Naive thymus-derived CD8-positive, alpha-beta T cell (primary cell): ENCODE data around the gene RSPH9. TPM values are rescaled to one million over a fixed set of nuclear protein-coding genes. Genes with fewer than 3 reads are reported as not detected.

Experiments used
- ATAC-seq, 2 donors: fragments of 150-1000 bp; cut with Tn5 transposase in 1 of 2; sonication (Bioruptor Pico), chemical (Tn5 transposase) in 1 of 2; 1 replicate in 1 of 2; 2 replicates in 1 of 2; pipeline ENCODE4 v1.10.0; 2021; ENCODE audit warnings: mild to moderate bottlenecking in 2 of 2, moderate library complexity in 2 of 2
- POLR2A ChIA-PET: fragments of 350-600 bp; sonication (Branson Sonifier 250); formaldehyde crosslinking; loops from one replicate; lab custom pipeline; 2021; ENCODE audit warnings: antibody characterized with exemption; lab: Charles Lee
- DNase-seq, 10 donors: peaks; one replicate each; pipeline versions ENCODE4 v3.0.0 to v3.0.0-alpha.2; 2020 to 2022
- H3K27ac Mint-ChIP-seq, 10 donors: one replicate each; pipeline ENCODE4 v1.8.0; 2020 to 2022; ENCODE audit warnings: mild to moderate bottlenecking in 10 of 10, mixed read lengths in 10 of 10, moderate library complexity in 4 of 10, inconsistent platforms in 1 of 10
- H3K27me3 Mint-ChIP-seq, 5 donors: one replicate each; pipeline ENCODE4 v1.8.0; 2021 to 2022; ENCODE audit warnings: mixed read lengths in 5 of 5
- H3K36me3 Mint-ChIP-seq, 3 donors: one replicate each; pipeline ENCODE4 v1.8.0; 2020 to 2022; ENCODE audit warnings: mixed read lengths in 3 of 3, mild to moderate bottlenecking in 2 of 3, inconsistent platforms in 1 of 3
- H3K4me1 Mint-ChIP-seq, 4 donors: one replicate each; pipeline ENCODE4 v1.8.0; 2021 to 2022; ENCODE audit warnings: mixed read lengths in 4 of 4
- H3K4me3 Mint-ChIP-seq, 10 donors: one replicate each; pipeline ENCODE4 v1.8.0; 2020 to 2022; ENCODE audit warnings: mild to moderate bottlenecking in 10 of 10, mixed read lengths in 10 of 10, moderate library complexity in 6 of 10, inconsistent platforms in 1 of 10
- H3K9me3 Mint-ChIP-seq, 9 donors: one replicate each; pipeline ENCODE4 v1.8.0; 2020 to 2022; ENCODE audit warnings: mixed read lengths in 9 of 9, mild to moderate bottlenecking in 3 of 9, inconsistent platforms in 1 of 9, moderate library complexity in 1 of 9
- polyA plus RNA-seq, 3 donors: library from polyadenylated mRNA; unstranded; fragments of 300-500 nt; fragmentation: Illumina TruSeq; gene quantifications; one replicate each; pipeline ENCODE4 v1.2.3, GENCODE V29; 2021
- total RNA-seq, 8 experiments: library from RNA in 2 of 8; stranded (reverse) in 2 of 8; gene quantifications; one replicate each; pipeline ENCODE4 v1.2.3 and lab custom pipeline; 2021 to 2026

RSPH9 gene, protein sequence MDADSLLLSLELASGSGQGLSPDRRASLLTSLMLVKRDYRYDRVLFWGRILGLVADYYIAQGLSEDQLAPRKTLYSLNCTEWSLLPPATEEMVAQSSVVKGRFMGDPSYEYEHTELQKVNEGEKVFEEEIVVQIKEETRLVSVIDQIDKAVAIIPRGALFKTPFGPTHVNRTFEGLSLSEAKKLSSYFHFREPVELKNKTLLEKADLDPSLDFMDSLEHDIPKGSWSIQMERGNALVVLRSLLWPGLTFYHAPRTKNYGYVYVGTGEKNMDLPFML
- total RNA-seq (not detected), polyA plus RNA-seq (1 to 10 TPM in 1 of 3 donors, under 1 TPM in 2; 0.44 to 1.1 (median 0.86) TPM), total RNA-seq (lab: John Stamatoyannopoulos, UW) (0 to 0.22 (median 0) reads per million in 6 experiments)

DNA sequence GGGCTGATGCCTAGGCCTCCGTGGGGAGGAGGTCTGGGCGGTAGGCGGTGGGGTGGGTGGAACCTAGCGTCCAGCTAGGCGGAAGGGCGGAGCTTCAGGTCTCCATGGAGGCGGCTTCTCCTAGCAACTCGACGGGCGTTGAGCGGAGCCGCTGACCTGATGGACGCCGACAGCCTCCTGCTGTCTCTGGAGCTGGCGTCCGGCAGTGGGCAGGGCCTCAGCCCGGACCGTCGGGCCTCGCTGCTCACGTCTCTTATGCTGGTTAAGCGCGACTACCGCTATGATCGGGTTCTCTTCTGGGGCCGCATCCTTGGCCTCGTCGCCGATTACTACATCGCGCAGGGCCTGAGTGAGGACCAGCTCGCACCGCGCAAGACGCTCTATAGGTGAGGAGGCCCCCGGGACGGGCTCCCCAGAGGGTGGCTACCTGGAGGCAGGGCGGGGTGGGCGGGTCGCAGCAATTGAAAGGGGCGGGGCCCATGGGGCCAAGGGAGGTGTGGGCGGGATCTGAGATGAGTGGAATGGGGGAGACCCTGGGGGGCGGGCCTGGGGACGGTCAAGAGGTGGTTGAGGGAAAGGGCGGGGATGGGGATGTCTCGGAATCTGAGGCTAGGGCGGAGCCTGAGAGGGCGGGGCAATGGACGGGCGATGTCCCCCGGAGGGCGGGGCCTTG, at the start of gene RSPH9:
Gene RSPH9, plus strand, starts transcription at position 97 of the 673 bp plus-strand sequence. Its CDS starts 63 bp downstream, at position 160.
- Mint-ChIP-seq H3K4me3 (peak within 1 kb of the TSS; percentile 76 to 90 (median 82)), H3K4me1 (peaks cover 15 to 35% (median 22%) of the 10 kb centered on the region in 4 donors), H3K36me3 (peaks cover 0 to 32% (median 5%) of the 10 kb centered on the region in 3 donors), H3K27me3 (no peaks in the 10 kb centered on the region), H3K9me3 (no peaks in the 10 kb centered on the region), H3K27ac (peak within 1 kb of the TSS; percentile 9 to 81 (median 65))
- ATAC-seq (peak; percentile 84 to 89), DNase-seq (peak; percentile 21 to 83 (median 48))
- POLR2A ChIA-PET: interaction anchor here (0.6 to 2.3 kb wide), 6 partner anchors 8 to 677 kb away, joined by 3 to 8 read pairs (median 4); partner anchors contain the start of genes GTPBP2 and MAD2L1BP

DNA sequence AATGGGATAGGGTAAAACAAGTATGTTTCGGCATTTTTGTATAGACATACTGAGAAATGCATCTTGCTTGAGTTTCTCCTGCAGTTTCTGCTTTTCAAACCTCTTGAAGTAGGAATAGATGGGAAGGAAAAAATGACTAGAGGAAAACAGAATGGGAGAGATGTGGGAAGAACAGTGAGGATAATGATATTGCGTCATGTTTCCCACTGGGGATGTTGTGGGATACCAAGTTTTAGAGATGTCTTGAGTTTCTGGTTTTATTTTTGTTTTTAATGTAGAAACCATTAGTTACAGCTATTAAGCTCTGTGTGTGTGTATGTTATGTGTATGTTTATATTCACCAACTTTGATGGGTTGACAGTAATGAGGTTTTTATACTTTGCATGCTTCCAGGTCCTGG, 44.2 kb upstream of the RSPH9 start:
- no peaks in the 10 kb centered on the region for H3K27me3 Mint-ChIP-seq
- no peak for DNase-seq
- no peak overlapping the region for H3K4me3 Mint-ChIP-seq
- H3K27ac Mint-ChIP-seq: no peak overlapping the region
- POLR2A ChIA-PET: interaction anchor here (0.6 kb wide), 1 partner anchor 37 kb away, joined by 6 read pairs; no protein-coding TSS in a partner anchor
- ATAC-seq: no peak
- no peaks in the 10 kb centered on the region for H3K9me3 Mint-ChIP-seq
- peaks cover 0 to 78% (median 14%) of the 10 kb centered on the region in 3 donors for H3K36me3 Mint-ChIP-seq
- H3K4me1 Mint-ChIP-seq: no peaks in the 10 kb centered on the region

DNA sequence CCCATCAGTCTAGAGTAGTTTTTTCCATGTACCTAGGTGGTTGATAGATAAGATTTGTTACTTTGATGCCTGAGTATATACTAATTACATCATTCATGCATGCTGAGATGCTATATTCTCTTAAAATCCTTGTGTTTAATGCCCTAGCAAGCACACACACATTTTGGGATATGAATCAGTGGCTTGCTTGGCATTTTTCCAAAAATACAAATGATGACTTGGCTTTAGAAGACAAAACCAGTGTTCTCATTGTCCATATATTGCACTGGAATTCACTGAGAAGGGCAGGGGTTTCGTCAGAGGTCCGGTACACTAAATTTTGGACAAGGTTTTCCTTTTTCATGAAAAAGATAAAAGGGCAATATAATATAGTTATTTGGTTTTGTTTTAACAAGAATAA, 40.7 kb upstream of the RSPH9 start:
- Mint-ChIP-seq H3K9me3 (no peaks in the 10 kb centered on the region), H3K27me3 (no peaks in the 10 kb centered on the region), H3K36me3 (peaks cover 0 to 85% (median 12%) of the 10 kb centered on the region in 3 donors), H3K27ac (peak overlapping the region in 1 of 10 donors; percentile 67), H3K4me3 (no peak overlapping the region), H3K4me1 (peaks cover 0 to 10% (median 8%) of the 10 kb centered on the region in 4 donors)
- no peak for ATAC-seq
- DNase-seq: no peak
- POLR2A ChIA-PET: no interaction called here

DNA sequence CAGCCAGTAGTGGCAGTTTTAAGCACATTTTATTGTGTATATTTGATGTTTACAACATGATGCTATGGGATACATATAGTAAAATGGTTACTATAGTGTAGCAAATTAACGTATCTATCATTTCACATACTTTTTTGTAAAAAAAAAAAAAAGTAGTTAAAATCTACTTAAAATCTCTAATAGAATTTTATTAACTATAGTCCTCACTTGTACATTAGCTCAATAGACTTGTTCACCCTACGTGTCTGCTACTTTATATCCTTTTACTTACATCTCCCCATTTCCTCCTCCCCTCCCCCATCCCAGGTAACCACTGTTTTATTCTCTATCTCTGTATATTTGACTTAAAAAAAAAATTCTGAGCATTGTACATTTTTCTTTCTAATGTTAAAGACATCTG, 38.8 kb upstream of the RSPH9 start:
- DNase-seq (no peak), ATAC-seq (no peak)
- H3K9me3 Mint-ChIP-seq: no peaks in the 10 kb centered on the region
- H3K4me3 Mint-ChIP-seq: no peak overlapping the region
- no peak overlapping the region for H3K27ac Mint-ChIP-seq
- POLR2A ChIA-PET: interaction anchor here (0.7 kb wide), 1 partner anchor 576 kb away, joined by 4 read pairs; no protein-coding TSS in a partner anchor
- no peaks in the 10 kb centered on the region for H3K27me3 Mint-ChIP-seq
- H3K4me1 Mint-ChIP-seq: peaks cover 0 to 12% (median 8%) of the 10 kb centered on the region in 4 donors
- peaks cover 0 to 79% (median 12%) of the 10 kb centered on the region in 3 donors for H3K36me3 Mint-ChIP-seq

DNA sequence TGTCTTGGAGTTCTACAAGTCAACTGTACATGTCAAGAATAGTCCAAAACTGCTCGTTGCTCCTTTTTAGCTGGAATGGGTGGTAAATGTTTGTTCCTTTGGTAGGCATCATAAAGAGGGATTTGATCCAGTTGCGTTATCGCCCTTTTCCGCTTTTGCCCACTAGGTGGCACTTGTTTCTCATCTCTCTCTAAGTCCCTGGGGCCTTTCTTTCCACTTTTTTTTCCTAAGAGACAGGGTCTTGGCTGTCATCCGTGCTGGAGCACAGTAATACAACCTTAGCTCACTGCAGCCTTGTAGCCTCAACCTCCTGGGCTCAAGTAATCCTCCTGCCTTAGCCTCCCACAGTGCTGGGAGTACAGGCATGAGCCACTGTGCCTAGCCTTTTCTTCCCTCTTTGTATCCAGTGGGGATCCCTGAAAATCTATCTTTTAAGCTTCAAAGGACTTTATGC, 36.5 kb upstream of the RSPH9 start:
- peak; percentile 20 to 77 (median 47) for DNase-seq
- peaks cover 0 to 71% (median 16%) of the 10 kb centered on the region in 3 donors for H3K36me3 Mint-ChIP-seq
- no peak overlapping the region for H3K4me3 Mint-ChIP-seq
- ATAC-seq: peak in 1 of 2 donors; percentile 54
- H3K27ac Mint-ChIP-seq: peak overlapping the region in 5 of 10 donors; percentile 0 to 79 (median 43)
- no peaks in the 10 kb centered on the region for H3K9me3 Mint-ChIP-seq
- H3K27me3 Mint-ChIP-seq: no peaks in the 10 kb centered on the region
- POLR2A ChIA-PET: interaction anchor here (1.1 to 1.6 kb wide), 2 partner anchors 63 to 471 kb away, joined by 3 read pairs; no protein-coding TSS in a partner anchor
- H3K4me1 Mint-ChIP-seq: peaks cover 0 to 12% (median 8%) of the 10 kb centered on the region in 4 donors

DNA sequence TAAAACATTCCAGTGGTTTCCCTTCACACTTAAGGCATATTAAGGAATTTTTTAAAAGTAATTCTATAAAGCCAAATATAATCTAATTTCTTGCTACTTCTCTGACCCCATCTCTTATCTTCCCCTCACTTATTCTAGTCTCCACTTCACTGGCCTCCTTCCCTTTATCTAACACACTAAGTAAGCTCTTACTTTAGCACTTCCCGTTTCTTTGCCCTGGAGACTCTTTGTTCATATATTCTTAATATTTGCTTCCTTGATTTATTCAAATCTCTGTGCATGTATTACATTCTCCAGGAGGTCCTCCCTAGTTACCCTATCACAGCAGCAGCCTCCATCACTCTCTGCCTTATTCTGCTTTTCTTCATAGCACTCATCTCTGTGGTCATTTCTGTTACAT, 36.0 kb upstream of the RSPH9 start:
- H3K36me3 Mint-ChIP-seq: peaks cover 3 to 71% (median 13%) of the 10 kb centered on the region in 3 donors
- peak overlapping the region in 4 of 10 donors; percentile 1 to 79 (median 60) for H3K27ac Mint-ChIP-seq
- no peaks in the 10 kb centered on the region for H3K9me3 Mint-ChIP-seq
- POLR2A ChIA-PET: interaction anchor here (1.6 kb wide), 1 partner anchor 470 kb away, joined by 3 read pairs; no protein-coding TSS in a partner anchor
- no peak for DNase-seq
- no peaks in the 10 kb centered on the region for H3K27me3 Mint-ChIP-seq
- H3K4me1 Mint-ChIP-seq: peaks cover 0 to 12% (median 8%) of the 10 kb centered on the region in 4 donors
- H3K4me3 Mint-ChIP-seq: no peak overlapping the region
- ATAC-seq: no peak

DNA sequence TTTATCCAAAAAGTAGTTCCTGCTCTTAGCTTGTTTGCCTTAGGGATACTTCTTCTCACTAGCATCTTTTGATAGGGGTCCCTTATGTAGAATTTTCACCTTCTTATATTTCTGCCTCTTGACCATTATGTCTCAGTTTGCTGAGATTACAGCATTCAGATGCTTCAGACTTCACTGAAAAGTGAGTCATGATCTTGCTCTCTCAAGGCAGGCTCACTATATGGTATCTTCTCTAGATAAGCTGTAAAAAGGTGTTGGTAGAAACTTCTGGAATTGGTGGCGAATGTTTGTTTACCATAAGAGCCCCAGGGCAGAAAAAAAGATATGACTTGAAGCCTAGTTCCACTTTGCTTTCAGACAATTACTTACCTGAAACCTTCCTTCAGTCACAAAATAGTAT, 35.4 kb upstream of the RSPH9 start:
- peak overlapping the region in 2 of 10 donors; percentile 1 to 67 for H3K27ac Mint-ChIP-seq
- POLR2A ChIA-PET: no interaction called here
- H3K36me3 Mint-ChIP-seq: peaks cover 5 to 70% (median 10%) of the 10 kb centered on the region in 3 donors
- ATAC-seq: no peak
- no peak for DNase-seq
- no peaks in the 10 kb centered on the region for H3K9me3 Mint-ChIP-seq
- H3K27me3 Mint-ChIP-seq: no peaks in the 10 kb centered on the region
- H3K4me1 Mint-ChIP-seq: peaks cover 0 to 12% (median 8%) of the 10 kb centered on the region in 4 donors
- no peak overlapping the region for H3K4me3 Mint-ChIP-seq

DNA sequence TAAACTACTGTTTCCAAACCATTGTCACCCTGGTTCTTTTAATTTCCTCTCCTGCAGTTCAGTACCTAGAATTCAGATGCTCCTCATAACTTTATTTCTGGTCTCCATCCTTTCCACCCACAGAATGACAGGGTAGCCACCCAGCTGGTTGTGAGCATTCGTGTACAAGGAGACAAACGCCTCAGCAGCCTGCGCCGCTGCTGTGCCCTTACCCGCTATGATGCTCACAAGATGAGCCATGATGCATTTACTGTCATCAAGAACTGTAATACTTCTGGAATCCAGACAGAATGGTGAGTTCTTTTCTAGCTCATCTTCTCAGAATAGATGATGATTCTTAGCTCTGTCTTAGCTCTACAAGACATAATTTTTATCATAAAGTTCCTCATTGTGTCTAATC, 34.4 kb upstream of the RSPH9 start:
- Mint-ChIP-seq H3K36me3 (peaks cover 5 to 69% (median 5%) of the 10 kb centered on the region in 3 donors), H3K27me3 (no peaks in the 10 kb centered on the region), H3K4me3 (no peak overlapping the region), H3K9me3 (no peaks in the 10 kb centered on the region), H3K4me1 (peaks cover 0 to 12% (median 8%) of the 10 kb centered on the region in 4 donors), H3K27ac (peak overlapping the region in 2 of 10 donors; percentile 30 to 86)
- DNase-seq (no peak), ATAC-seq (no peak)
- POLR2A ChIA-PET: interaction anchor here (1.5 kb wide), 1 partner anchor 19 kb away, joined by 4 read pairs; the partner anchor contains the start of gene GTPBP2

DNA sequence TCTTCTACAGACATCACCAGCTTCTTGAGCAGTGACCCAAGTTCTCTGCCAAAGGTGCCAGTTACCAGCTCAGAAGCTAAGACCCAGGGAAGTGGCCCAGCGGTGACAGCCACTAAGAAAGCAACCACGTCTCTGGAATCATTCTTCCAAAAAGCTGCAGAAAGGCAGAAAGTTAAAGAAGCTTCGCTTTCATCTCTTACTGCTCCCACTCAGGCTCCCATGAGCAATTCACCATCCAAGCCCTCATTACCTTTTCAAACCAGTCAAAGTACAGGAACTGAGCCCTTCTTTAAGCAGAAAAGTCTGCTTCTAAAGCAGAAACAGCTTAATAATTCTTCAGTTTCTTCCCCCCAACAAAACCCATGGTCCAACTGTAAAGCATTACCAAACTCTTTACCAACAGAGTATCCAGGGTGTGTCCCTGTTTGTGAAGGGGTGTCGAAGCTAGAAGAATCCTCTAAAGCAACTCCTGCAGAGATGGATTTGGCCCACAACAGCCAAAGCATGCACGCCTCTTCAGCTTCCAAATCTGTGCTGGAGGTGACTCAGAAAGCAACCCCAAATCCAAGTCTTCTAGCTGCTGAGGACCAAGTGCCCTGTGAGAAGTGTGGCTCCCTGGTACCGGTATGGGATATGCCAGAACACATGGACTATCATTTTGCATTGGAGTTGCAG, 31.0 kb upstream of the RSPH9 start:
- Mint-ChIP-seq H3K27ac (peak overlapping the region in 4 of 10 donors; percentile 9 to 85 (median 52)), H3K4me3 (no peak overlapping the region), H3K36me3 (peaks cover 4 to 47% (median 5%) of the 10 kb centered on the region in 3 donors), H3K27me3 (no peaks in the 10 kb centered on the region), H3K4me1 (peaks cover 0 to 4% (median 1%) of the 10 kb centered on the region in 4 donors), H3K9me3 (no peaks in the 10 kb centered on the region)
- POLR2A ChIA-PET: interaction anchor here (0.9 to 1.6 kb wide), 3 partner anchors 12 to 55 kb away, joined by 3 to 6 read pairs (median 3); partner anchors contain the start of gene GTPBP2
- DNase-seq: no peak
- ATAC-seq: no peak

DNA sequence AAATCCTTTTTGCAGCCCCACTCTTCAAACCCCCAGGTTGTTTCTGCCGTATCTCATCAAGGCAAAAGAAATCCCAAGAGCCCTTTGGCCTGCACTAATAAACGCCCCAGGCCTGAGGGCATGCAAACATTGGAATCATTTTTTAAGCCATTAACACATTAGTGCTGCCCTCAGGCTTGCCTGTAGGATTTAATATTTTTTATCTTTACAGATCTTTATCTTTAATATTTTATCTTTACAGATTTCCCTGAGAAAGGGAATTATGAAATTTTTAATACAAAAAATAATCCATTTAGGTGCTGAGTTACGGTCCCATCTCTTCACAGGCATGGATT, 30.5 kb upstream of the RSPH9 start:
- DNase-seq: no peak
- H3K9me3 Mint-ChIP-seq: no peaks in the 10 kb centered on the region
- no peak overlapping the region for H3K4me3 Mint-ChIP-seq
- no peaks in the 10 kb centered on the region for H3K27me3 Mint-ChIP-seq
- peaks cover 0 to under 1% (median 0%) of the 10 kb centered on the region in 4 donors for H3K4me1 Mint-ChIP-seq
- no peak overlapping the region for H3K27ac Mint-ChIP-seq
- H3K36me3 Mint-ChIP-seq: peaks cover 4 to 44% (median 5%) of the 10 kb centered on the region in 3 donors
- POLR2A ChIA-PET: interaction anchor here (0.9 to 1.6 kb wide), 3 partner anchors 12 to 55 kb away, joined by 3 to 6 read pairs (median 3); partner anchors contain the start of gene GTPBP2
- no peak for ATAC-seq

DNA sequence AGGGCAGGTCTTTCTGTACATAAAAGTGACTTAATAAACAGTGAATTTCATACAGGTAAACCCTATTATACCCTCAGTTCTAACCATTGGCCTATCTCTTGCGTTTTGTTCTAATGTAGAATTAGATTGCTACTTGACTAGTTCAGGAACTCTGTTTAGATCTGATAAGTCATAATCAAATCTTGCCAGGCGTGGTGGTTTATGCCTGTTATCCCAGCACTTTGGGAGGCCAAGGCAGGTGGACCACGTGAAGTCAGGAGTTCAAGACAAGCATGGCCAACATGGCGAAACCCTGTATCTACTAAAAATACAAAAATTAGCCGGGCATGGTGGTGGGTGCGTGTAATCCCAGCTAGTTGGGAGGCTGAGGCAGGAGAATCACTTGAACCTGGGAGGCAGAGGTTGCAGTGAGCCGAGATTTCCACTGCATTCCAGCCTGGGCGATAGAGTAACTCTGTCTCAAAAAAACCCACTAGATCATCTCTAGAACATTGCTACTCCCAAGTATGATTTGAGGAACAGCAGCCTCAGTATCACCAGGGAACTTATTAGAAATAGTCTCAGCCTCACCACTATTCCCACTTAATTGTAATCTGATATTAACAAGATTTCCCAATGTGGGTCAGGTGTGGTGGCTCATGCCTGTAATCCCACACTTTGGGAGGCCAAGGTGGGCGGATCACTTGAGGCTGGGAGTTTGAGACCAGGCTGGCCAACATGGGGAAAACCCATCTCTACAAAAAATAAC, 27.9 kb upstream of the RSPH9 start:
- Mint-ChIP-seq H3K9me3 (no peaks in the 10 kb centered on the region), H3K4me3 (no peak overlapping the region), H3K27me3 (no peaks in the 10 kb centered on the region), H3K4me1 (peaks cover 0 to under 1% (median 0%) of the 10 kb centered on the region in 4 donors), H3K27ac (peak overlapping the region in 5 of 10 donors; percentile 25 to 72 (median 57)), H3K36me3 (peaks cover 5 to 43% (median 7%) of the 10 kb centered on the region in 3 donors)
- ATAC-seq: no peak
- DNase-seq: no peak
- POLR2A ChIA-PET: interaction anchor here (0.7 kb wide), 2 partner anchors 43 to 418 kb away, joined by 3 read pairs; no protein-coding TSS in a partner anchor
